ENCODE measurements around the gene INPPL1. TPM values are rescaled to one million over a fixed set of nuclear protein-coding genes. Genes with fewer than 3 reads are reported as not detected.
"Not testable (repeated sequence)": the region's sequence is repeated elsewhere in the genome, so short reads cannot be mapped to it uniquely, and the experiment has no call there.

The INPPL1 gene
- total RNA-seq, 2 experiments from 2014 or later = 75.9 to 78.4 TPM

DNA sequence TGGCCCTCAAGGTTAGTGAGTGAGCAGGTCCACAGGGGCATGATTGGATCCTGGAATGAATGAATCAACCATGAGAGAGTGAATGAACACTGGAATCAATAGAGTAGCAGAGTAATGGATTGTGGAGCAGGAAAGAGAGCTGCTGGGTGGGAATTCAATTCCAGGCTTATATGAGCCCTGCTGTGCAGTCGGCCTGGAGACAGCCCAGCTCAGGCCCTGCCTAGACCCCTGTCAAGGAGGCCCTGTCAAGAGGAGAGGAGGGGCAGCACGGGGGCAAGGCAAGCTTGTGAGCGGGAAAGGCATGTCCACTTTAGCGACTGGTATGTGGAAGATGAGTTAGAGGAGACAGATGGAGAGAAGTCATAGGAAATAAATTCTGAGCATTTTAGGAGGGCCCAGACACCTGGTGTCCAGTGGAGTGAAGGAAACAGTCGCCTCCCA, 33.9 kb upstream of the INPPL1 start:
- H3K4me1 Mint-ChIP-seq (ENCODE audit: low read depth) = no peaks in the 10 kb centered on the region
- TF ChIP-seq, protein P1, sequence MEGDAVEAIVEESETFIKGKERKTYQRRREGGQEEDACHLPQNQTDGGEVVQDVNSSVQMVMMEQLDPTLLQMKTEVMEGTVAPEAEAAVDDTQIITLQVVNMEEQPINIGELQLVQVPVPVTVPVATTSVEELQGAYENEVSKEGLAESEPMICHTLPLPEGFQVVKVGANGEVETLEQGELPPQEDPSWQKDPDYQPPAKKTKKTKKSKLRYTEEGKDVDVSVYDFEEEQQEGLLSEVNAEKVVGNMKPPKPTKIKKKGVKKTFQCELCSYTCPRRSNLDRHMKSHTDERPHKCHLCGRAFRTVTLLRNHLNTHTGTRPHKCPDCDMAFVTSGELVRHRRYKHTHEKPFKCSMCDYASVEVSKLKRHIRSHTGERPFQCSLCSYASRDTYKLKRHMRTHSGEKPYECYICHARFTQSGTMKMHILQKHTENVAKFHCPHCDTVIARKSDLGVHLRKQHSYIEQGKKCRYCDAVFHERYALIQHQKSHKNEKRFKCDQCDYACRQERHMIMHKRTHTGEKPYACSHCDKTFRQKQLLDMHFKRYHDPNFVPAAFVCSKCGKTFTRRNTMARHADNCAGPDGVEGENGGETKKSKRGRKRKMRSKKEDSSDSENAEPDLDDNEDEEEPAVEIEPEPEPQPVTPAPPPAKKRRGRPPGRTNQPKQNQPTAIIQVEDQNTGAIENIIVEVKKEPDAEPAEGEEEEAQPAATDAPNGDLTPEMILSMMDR (IDR thresholded peaks at IDR 0.05) = no peak
- H3K4me3 Mint-ChIP-seq = no peak overlapping the region
- no peaks in the 10 kb centered on the region for H3K9me3 Mint-ChIP-seq
- ATAC-seq = no peak
- no peak for DNase-seq
- intact Hi-C loops (cut with micrococcal nuclease) = no loop called here
- H3K36me3 Mint-ChIP-seq (ENCODE audit: low read depth) = no peaks in the 10 kb centered on the region
- no peaks in the 10 kb centered on the region for H3K27me3 Mint-ChIP-seq
- H3K27ac Mint-ChIP-seq = no peak overlapping the region
- ChIA-PET POLR2A (interaction anchor here (0.6 kb wide), 1 partner anchor 87 kb away, joined by 3 read pairs; no protein-coding TSS in a partner anchor), CTCF (interaction anchor here (1.7 kb wide), 1 partner anchor 48 kb away, joined by 3 read pairs; no protein-coding TSS in a partner anchor)

GRCh38 chr11:72191961-72192381, 32.6 kb upstream of the INPPL1 start, which contains the start of gene FOLR1:
TSS of gene FOLR1 (plus strand) at chr11:72192140. CDS start at chr11:72192174, 34 bp downstream.
- H3K4me3 Mint-ChIP-seq = no peak within 1 kb of the TSS
- H3K4me1 Mint-ChIP-seq (ENCODE audit: low read depth) = no peaks in the 10 kb centered on the region
- POLR2A ChIA-PET = no interaction called here
- H3K27me3 Mint-ChIP-seq = no peaks in the 10 kb centered on the region
- DNase-seq (no peak), ATAC-seq (no peak)
- CTCF ChIA-PET = interaction anchor here (1.7 to 4.0 kb wide), 2 partner anchors 9 to 47 kb away, joined by 3 to 12 read pairs; no protein-coding TSS in a partner anchor
- no peak within 1 kb of the TSS for H3K27ac Mint-ChIP-seq
- H3K9me3 Mint-ChIP-seq = no peaks in the 10 kb centered on the region
- TF ChIP-seq, protein P1 (IDR thresholded peaks at IDR 0.05) = no peak
- intact Hi-C loops (cut with micrococcal nuclease) = no loop called here
- H3K36me3 Mint-ChIP-seq (ENCODE audit: low read depth) = no peaks in the 10 kb centered on the region

DNA sequence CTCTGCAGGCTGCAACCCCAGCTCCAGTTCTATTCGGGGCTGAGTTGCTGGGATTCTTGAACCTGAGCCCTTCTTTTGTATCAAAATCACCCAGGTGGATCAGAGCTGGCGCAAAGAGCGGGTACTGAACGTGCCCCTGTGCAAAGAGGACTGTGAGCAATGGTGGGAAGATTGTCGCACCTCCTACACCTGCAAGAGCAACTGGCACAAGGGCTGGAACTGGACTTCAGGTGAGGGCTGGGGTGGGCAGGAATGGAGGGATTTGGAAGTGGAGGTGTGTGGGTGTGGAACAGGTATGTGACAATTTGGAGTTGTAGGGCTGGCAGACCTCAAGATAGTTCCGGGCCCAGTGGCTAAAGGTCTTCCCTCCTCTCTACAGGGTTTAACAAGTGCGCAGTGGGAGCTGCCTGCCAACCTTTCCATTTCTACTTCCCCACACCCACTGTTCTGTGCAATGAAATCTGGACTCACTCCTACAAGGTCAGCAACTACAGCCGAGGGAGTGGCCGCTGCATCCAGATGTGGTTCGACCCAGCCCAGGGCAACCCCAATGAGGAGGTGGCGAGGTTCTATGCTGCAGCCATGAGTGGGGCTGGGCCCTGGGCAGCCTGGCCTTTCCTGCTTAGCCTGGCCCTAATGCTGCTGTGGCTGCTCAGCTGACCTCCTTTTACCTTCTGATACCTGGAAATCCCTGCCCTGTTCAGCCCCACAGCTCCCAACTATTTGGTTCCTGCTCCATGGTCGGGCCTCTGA, 28.9 kb upstream of the INPPL1 start:
- no peak overlapping the region for H3K27ac Mint-ChIP-seq
- ATAC-seq = no peak
- no peaks in the 10 kb centered on the region for H3K36me3 Mint-ChIP-seq (ENCODE audit: low read depth)
- TF ChIP-seq, protein P1 (IDR thresholded peaks at IDR 0.05) = no peak
- no peaks in the 10 kb centered on the region for H3K9me3 Mint-ChIP-seq
- ChIA-PET CTCF (interaction anchor here (4.0 kb wide), 1 partner anchor 12 kb away, joined by 12 read pairs; no protein-coding TSS in a partner anchor), POLR2A (interaction anchor here (0.6 kb wide), 1 partner anchor 184 kb away, joined by 3 read pairs; no protein-coding TSS in a partner anchor)
- H3K27me3 Mint-ChIP-seq = no peaks in the 10 kb centered on the region
- DNase-seq = no peak
- intact Hi-C loops (cut with micrococcal nuclease) = no loop called here
- H3K4me1 Mint-ChIP-seq (ENCODE audit: low read depth) = no peaks in the 10 kb centered on the region
- no peak overlapping the region for H3K4me3 Mint-ChIP-seq

DNA sequence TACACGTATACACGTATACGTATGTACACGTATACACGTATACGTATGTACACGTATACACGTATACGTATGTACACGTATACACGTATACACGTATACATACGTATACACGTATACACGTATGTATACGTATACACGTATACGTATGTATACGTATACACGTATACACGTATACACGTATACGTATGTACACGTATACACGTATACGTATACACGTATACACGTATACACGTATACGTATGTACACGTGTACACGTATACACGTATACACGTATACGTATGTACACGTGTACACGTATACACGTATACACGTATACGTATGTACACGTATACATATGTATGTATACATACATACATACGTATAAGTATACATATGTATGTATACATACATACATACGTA, 23.1 kb upstream of the INPPL1 start:
- H3K36me3 Mint-ChIP-seq (ENCODE audit: low read depth); ATAC-seq; POLR2A ChIA-PET; H3K9me3 Mint-ChIP-seq; H3K4me3 Mint-ChIP-seq; H3K27me3 Mint-ChIP-seq; DNase-seq; CTCF ChIA-PET; H3K27ac Mint-ChIP-seq; H3K4me1 Mint-ChIP-seq (ENCODE audit: low read depth); intact Hi-C loops (cut with micrococcal nuclease): not testable (repeated sequence)

DNA sequence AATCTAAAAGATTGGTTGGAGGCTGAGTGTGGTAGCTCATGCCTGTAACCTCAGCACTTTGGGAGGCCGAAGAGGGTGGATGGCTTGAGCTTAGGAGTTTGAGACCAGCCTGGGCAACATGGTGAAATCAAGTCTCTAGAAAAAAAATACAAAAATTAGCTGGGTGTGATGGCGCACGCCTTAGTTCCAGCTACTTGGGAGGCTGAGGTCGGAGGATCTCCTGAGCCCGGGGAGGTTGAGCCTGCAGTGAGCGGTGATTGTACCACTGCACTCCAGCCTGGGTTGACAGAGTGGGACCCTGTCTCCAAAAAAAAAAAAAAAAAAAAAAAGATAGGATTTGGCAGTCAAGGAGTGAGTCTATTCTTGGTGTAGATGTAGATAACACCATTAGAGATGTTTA, 22.0 kb upstream of the INPPL1 start:
- POLR2A ChIA-PET = no interaction called here
- intact Hi-C loops (cut with micrococcal nuclease) = no loop called here
- CTCF ChIA-PET = no interaction called here
- no peaks in the 10 kb centered on the region for H3K4me1 Mint-ChIP-seq (ENCODE audit: low read depth)
- H3K27me3 Mint-ChIP-seq = no peaks in the 10 kb centered on the region
- TF ChIP-seq, protein P1 (IDR thresholded peaks at IDR 0.05) = no peak
- H3K36me3 Mint-ChIP-seq (ENCODE audit: low read depth) = no peaks in the 10 kb centered on the region
- ATAC-seq = no peak
- no peak for DNase-seq
- no peak overlapping the region for H3K27ac Mint-ChIP-seq
- no peak overlapping the region for H3K4me3 Mint-ChIP-seq
- H3K9me3 Mint-ChIP-seq = no peaks in the 10 kb centered on the region
